ENCODE measurements around the gene MVP. TPM values are rescaled to one million over a fixed set of nuclear protein-coding genes. Genes with fewer than 3 reads are reported as not detected.
"Not testable (repeated sequence)": the region's sequence is repeated elsewhere in the genome, so short reads cannot be mapped to it uniquely, and the experiment has no call there.

The MVP gene
- total RNA-seq = 222 and 262 TPM in 2 replicates

GRCh38 chr16:29820271-29820701 lies at the start of gene MVP:
MVP (plus strand) TSS chr16:29820462; CDS start chr16:29830550, 10,088 bp downstream.
- DNase-seq = peak; percentile 63

- DNase-seq = not testable (repeated sequence)
Measured at GRCh38 chr16:29772330-29772729, 47.9 kb upstream of the MVP start.

GRCh38 chr16:29774730-29775129 lies 45.5 kb upstream of the MVP start:
- no peak for DNase-seq

DNA sequence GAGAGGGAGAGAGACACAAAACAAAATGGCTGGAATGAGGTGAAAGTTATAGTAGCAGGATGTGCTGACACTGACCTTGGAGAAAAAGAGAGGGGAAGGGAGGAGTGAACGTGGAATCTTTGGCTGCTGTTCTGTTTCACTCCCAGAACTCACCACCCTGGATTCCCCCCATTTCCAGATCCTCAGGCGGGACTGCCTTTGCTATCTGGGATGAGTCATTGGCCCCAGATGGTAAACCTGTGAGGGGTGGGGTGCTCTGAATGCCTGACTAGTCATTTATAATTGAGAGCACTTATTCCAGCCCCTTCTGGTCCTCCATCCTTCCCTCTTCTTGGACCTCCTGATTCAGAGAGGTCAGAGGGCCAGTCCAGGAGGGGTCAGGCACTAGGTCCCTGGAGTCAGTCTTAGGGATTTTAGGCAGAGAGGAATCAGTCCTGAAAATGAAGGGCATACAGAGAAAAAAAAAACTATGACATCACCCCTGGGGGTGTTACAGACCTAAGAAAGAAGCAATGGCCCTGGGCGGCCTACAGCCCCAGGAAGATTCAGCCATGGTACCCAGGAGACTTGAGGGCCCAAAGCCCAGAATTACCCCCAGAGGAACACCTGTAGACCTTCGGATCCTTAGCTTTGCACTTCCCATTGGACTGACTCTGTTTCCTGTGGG lies 44.4 kb upstream of the MVP start:
- DNase-seq = no peak

DNA sequence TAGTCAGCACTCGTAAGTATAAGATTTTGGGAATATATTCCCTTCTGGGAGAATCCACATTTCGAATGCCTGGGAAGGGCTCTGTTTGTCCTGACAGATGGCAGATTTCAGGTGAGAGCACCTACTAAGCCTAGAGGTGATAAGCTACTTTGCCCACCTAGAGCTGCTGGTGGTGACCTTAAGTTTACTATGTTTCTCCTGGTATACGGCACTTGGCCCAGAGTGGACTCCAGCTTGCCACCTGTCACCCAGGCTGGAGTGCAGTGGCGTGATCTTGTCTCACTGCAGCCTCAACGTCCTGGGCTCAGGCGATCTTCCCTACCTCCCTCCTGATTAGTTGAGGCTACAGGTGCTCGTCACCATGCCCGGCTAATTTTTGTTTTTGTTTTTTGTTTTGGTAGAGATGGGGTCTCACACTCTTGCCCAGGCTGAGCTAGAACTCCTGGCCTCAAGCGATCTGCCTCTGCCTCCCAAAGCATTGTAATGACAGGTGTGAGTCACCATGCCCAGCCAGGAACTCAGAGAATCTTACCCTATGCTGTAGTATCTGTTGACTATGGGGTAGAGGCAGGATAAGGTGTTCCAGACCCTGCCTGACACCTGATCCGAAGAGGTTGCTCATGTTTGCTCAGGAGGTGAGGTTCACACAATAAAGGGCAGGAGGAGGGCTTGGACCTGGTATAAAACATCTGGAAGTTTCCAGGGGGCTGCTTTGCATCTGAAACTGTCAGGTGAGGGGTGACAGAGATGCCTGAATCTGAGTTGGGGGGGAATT lies 42.5 kb upstream of the MVP start, which contains the start of gene ZG16:
ZG16 (plus strand) TSS at position 681 of the 775 bp plus-strand sequence. CDS start 1,011 bp downstream, outside the sequence.
- DNase-seq = no peak

- no peak for DNase-seq
Measured at GRCh38 chr16:29779474-29779873, 40.8 kb upstream of the MVP start.

DNA sequence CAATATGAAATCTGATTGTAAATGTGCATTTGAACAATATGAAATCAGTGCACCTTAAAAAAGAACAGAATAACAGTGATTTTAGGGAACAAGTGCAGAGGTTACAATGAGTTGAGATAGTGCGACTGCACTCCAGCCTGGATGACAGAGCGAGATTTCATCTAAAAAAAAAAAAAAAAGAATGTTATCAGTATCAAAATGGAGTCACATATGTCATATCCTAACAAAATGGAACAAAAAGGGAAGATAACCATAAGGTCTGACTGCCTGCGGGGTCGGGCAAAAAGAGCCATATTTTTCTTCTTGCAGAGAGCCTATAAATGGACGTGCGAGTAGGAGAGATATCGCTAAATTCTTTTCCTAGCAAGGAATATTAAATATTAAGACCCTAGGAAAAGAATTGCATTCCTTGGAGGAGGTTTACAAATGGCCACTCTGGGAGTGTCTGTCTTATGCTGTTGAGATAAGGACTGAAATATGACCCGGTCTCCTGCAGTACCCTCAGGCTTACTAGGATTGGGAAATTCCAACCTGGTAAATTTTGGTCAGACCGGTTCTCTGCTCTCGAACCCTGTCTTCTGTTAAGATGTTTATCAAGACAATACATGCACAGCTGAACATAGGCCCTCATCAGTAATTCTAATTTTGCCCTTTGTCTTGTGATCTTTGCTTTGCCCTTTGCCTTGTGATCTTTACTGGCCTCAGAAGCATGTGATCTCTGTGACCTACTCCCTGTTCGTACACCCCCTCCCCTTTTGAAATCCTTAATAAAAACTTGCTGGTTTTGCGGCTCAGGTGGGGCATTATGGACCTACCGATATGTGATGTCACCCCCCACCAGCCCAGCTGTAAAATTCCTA lies 36.9 kb upstream of the MVP start:
- DNase-seq = not testable (repeated sequence)

GRCh38 chr16:29784157-29784556 lies 36.1 kb upstream of the MVP start:
- no peak for DNase-seq

DNA sequence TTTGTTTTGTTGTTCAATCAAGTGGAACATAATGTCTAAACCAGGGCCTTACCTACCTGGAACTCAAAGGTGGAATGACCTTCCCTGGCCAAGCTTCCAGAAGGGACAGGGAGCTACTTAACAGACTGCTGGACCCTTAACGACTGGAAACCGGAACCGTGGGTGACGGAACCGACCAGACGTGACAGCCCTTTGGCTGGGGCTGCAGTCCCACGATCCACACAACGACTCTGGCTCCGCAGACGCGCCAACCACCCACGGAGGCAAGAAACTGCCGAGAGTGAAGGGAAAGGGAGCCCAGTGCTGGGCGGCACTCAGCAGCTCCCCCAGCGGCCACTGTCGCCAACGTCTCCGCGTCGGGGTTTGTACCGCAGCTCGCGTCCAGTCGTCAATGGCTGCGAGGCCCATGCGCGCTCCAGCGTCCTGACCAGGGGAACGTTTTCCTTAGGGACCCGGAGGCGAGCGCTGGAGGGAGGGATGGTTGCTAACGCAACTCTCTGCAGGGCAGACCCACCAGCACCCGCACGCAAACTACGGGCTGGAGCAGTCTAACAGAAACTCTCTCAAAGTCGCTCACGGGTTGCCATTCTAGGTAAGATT lies 35.3 kb upstream of the MVP start:
- DNase-seq = peak; percentile 77

DNA sequence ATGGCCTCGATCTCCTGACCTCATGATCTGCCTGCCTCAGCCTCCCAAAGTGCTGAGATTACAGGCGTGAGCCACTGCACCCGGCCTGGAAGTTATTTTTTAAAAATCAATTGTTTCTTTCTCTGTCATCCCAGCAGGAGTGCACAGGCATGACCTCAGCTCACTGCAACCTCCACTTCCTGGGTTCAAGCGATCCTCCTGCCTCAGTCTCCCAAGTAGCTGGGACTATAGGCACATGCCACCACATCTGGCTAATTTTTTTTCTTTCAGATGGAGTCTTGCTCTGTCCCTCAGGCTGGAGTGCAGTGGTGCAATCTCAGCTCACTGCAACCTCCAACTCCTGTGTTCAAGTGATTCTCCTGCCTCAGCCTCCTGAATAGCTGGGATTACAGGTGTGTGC lies 33.1 kb upstream of the MVP start:
- not testable (repeated sequence) for DNase-seq

GRCh38 chr16:29789775-29790182 lies 30.5 kb upstream of the MVP start:
- DNase-seq = no peak

DNA sequence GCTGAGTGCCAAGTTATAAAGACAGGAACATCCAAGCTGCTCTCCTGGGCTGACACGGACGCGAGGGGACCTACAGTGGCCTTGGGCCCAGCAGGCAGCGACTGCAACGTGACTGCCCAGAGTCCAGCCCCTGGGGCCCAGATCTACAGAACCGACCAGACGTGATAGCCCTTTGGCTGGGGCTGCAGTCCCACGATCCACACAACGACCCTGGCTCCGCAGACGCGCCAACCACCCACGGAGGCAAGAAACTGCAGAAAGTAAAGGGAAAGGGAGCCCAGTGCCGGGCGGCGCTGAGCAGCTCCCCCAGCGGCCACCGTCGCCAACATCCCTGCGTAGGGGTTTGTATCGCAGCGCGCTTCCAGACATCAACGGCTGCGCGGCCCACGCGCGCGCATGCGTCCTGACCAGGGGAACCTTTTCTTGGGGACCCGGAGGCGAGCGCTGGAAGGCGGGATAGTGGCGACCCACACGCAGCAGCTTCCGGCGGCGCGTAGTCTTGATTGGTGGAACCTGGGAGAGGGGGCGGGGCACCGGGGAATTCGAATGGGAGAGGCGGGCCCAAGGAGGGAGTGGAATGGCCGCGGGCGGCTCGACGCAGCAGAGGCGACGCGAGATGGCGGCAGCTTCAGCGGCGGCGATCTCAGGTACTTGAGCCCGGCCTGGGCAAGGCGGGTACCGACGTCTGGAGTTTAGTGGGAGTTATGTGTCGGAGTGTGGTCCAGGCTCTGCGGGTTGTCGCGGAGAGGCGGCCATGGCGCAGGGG lies 29.9 kb upstream of the MVP start, which contains the start of gene KIF22:
KIF22 (plus strand) TSS at position 569 of the 766 bp plus-strand sequence; CDS start at position 578, 9 bp downstream.
- peak; percentile 99 for DNase-seq

DNA sequence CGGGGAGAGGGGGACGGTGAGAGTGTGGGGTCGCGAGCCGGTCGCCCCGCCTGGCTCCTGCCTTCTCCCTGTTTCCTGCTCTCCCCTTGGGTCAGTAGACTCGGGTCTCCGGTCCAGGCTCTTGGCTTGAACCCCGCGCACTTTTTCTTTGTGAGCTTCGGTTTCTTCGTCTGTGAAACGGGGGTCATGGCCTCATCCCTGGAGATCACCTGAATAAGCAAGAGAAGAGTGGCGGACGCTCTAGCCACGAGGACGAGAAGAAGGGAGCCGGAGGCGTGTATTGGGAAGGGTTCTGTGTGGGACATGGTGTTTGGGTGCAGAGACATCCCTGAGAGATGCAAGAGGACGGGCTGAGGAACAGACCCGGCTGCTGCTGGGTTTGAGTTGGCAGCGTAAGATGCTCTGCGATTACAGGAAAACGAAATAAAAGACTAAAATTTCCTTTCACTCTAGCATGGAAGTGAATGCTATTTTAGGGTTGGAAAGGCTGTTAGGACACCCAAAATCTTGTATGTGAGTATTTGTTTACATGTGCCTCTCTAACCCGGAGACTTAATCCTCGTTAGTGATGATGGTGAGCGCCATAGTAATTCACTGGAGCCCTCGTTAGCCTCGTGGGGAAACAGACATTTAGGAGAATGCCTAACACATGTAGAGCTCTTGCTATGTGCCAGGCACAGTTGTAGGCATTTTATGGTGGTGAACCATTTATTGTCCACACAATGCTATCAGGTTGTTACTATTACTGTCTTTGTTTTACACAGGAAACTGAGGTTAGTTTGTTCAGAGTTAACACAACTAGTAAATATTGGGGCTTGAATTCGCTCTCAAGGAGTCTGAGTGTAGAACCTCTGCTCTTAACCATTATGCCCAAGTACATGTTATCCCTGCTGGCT lies 29.1 kb upstream of the MVP start:
- DNase-seq = peak; percentile 15

GRCh38 chr16:29791845-29792807 lies 28.1 kb upstream of the MVP start:
- no peak for DNase-seq

GRCh38 chr16:29793153-29793552 lies 27.1 kb upstream of the MVP start:
- not testable (repeated sequence) for DNase-seq

- DNase-seq = no peak
Measured at GRCh38 chr16:29794231-29794710, 26.0 kb upstream of the MVP start.

- no peak for DNase-seq
Measured at GRCh38 chr16:29802416-29802935, 17.8 kb upstream of the MVP start.

- no peak for DNase-seq
Measured at GRCh38 chr16:29804020-29804419, 16.2 kb upstream of the MVP start.

Data from dermis blood vessel endothelial cell (primary cell).